NCI-H446 (cell line): ENCODE data around the gene CMTM7.
"Not testable (repeated sequence)": the region's sequence is repeated elsewhere in the genome, so short reads cannot be mapped to it uniquely, and the experiment has no call there.

Experiments used
- DNase-seq, 2 experiments: peaks; one replicate each; lab custom pipeline; 2025; lab: John Stamatoyannopoulos, UW

Gene CMTM7

DNA sequence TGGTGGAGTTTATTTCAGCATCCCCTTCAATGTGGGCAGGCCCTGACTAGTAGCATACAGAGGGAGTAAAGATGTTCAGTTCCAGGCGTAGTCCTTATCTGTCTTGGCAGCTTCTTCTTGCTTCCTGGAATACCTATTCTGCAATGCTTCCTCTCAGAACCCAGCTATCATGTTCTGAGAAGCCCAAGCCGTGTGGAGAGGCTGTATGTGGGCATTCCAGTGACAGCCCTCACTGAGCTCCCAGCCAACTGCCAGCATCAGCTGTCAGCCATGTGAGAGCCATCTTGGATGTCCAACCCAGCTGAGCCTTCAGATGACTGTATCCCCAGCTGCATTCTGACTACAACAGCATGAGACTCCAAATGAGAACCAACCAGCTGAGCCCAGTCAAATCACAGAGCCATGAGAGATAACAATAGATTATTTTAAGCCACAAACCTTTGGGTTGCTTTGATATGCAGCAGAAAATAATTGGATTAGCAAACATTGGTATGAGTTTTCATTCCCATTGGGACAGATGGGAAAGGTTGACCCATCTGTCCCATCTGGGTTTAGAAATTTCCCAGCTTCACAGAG lies 8.4 kb upstream of the CMTM7 start:
- no peak for DNase-seq

DNA sequence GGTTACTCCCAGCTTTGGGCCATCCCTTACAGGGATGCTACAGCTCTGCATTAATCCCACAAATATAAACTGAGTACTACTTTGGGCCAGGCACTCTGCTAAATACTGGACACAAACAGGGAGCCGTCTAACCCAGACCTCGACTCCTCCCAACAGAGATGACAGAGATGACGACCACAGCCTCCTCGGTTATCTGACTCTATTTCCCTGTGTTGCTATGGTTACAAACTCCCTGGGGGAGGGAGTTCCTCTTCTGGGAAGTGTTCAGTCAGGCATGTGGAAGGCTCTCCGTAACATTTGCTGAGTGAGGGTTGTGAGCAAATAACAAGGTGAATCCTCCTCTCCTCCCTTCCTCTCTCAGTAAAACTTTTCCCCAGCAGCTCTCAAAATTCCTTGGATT lies 6.7 kb upstream of the CMTM7 start:
- no peak for DNase-seq

DNA sequence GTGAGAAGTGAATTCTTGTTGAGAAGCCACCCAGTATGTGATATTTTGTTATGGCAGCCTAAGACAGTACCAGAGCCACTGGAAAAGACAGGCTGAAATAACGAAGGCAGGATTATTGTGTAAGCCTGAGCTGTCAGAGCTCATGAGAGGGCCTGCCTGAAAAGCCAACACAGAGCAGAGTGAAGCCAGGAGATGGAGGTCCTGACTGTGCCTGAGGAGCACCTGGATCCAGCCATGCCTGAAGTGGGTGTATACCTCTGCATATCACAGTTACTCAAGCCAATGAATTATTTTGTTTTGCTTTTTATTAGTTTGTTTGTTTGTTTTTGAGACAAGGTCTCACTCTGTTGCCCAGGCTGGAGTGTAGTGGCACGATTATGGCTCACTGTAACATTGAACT lies 4.1 kb upstream of the CMTM7 start:
- no peak for DNase-seq

DNA sequence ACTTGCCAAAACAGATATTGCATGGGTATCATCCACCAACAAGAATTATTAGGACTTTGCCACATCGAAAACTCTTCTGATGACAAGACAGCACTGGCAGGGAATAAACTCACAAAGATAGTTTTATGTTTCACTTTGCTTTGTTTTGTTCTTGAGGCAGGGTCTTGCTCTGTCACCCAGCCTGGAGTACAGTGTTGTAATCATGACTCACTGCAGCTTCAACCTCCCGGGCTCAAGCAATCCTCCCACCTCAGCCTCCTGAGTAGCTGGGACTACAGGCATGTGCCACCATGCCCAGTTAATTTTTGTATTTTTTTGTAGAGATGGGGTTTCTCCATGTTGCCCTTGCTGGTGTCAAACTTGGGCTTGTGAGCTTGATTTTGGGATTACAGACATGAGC lies 2.1 kb upstream of the CMTM7 start:
- not testable (repeated sequence) for DNase-seq

DNA sequence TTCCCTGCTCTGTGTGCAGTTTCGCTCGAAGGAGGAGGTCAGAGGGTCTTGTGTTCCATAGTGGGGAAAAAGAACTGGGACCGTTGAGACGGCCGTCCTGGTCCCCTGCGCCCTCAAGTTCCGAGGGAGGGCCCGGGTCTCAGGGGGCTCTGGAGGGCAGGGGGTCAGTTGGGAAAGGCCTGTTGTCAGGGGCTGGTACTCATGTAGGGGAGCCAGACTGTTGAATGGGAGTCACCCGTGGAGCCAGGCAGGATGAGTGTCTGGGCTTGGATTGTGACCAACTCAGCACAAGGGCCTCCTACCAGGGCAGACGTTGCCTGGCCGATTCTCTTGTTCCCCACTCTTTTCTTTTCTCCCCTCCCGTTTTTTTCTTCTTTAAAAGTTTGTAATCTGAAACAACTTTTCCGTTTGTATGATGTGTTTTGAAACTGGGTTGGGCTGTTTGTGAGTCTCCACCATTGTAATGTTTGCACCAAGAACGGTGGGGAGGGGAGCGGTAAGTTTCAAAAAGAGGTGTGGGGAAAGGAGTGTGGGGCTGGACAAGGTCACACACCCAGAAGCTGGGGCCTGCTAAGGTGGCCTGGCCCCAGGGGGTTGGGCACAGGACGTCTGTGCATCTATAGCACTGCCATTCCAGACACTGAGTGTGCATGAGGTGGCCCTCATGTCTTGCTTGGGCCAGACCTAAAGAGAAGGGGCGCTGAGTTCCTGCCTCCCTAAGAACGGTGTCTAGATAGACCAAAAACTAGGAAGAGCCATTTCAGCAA lies 1.1 kb downstream of the CMTM7 start:
- peak in 1 of 2 experiments; percentile 2 for DNase-seq

DNA sequence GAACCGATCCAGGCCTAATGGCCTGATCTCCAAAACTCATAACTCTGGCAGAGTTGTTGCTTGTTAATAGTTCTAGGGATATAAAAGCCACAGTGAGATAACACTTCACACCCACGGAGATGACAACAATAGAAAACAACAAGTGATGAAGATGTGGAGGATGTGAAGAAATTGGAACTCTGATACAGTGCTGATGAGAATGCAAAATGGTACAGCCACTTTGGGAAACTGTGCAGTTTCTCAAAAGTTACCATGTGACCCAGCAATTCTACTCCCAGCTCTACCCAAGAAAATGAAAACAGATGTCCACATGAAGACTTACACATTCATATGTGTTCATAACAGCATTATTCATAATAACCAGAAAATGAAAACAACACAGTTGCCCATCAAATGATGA lies 3.8 kb downstream of the CMTM7 start:
- no peak for DNase-seq

DNA sequence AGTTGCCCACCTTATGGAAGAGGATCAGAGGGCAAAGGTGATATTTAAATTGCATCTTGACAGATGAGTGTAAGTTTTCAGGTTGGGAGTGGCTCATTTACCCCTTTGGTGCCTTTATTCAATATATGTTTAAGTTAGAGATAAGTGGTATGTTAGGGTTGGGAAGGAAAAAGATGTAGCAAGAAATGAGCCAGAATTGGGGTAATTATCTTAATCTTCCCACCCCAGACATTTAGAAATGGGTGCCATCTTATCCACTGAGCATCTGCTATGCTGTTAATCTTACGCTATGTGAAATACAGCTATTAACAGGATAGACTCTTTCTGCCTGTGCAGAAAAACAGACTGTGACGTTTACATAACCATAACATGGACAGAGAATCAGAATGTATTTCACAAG lies 6.3 kb downstream of the CMTM7 start:
- DNase-seq: no peak

DNA sequence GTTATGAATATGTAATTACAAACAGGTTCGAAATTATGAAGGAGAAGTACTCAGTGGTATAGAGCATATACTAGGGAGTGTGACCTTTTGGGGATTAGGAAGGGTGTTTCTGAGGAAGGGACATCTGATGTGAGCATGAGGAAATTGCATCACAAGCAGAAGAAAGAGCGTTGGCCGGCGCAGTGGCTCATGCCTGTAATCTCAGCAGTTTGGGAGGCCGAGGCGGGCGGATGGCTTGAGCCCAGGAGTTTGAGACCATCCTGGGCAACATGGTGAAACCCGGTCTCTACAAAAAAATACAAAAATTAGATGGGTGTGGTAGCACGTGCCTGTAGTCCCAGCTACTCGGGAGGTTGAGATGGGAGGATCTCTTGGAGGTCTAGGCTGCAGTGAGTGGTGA lies 6.9 kb downstream of the CMTM7 start:
- DNase-seq: no peak

DNA sequence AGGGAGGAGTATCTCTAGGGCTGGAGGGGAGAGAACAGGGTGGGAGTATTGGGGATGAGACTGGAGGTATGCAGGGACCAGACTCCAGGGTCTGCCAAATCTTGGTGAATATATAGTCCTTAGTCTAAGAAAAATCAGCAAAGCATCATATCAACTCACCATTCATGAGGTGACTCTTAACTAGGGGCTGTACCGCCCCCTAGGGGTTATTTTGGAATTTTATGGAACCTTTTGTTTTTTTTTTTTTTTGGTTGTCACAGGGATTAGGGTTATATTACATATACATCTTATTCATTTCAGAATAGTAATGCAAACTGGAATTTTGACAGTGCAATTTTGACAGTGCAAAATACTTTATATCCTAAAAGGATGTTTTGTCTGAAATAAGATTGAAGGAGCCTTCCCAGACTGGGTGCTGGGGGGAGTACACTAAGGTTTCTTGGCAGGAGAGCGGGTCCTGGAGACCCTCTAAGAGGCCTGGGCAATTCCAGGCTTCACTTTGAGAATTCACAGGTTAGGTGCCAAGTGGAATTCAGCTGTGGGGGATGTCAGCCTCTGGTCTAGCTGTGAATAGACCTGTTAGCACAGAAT lies 7.5 kb downstream of the CMTM7 start:
- peak in 1 of 2 experiments; percentile 48 for DNase-seq

DNA sequence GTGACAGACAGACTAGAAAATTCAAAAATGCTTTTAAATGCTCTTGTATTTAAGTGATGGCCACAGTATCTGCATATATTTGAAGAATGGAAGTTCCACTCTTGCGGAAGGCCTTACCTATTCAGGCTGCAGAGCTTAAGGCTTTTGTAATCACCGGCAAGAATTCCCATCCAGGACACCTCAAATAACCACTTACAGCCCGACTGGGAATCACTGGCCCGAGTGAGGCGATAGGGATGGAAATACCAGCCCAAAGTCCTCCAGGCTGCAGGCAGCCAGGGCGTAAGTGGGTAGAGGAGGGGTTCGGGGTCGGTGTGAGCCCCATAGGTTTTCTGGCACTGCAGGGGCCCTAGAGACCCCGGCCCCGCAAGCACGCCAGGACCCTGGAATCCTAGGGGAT lies 9.5 kb downstream of the CMTM7 start:
- DNase-seq: no peak

DNA sequence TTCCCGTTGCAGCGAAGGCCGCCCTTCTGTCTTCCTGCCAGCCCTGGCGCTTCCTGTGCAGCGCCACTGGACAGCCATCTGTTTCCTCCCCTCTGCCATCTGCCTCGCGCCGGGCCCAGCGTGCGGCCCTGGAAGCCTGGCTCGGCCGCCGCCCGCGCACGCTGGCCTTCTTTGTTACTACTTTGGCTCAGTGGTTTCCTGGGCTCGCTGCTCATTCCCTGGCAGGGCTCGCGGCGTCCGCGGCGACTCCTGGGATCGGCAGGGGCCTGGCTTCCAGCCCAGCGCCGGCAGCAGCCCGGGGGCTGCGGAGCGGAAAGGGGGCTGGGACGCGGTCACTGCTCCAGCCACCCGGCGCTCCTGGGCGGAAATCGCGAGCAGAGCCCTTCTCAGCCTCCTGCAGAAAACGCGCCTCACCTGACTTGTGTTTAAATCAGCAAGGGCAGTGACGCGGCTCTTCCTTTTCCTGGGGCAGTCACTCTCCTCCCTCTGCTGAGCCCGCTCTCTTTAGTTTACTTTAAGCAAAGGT lies 10.0 kb downstream of the CMTM7 start:
- peak; percentile 71 to 94 for DNase-seq

DNA sequence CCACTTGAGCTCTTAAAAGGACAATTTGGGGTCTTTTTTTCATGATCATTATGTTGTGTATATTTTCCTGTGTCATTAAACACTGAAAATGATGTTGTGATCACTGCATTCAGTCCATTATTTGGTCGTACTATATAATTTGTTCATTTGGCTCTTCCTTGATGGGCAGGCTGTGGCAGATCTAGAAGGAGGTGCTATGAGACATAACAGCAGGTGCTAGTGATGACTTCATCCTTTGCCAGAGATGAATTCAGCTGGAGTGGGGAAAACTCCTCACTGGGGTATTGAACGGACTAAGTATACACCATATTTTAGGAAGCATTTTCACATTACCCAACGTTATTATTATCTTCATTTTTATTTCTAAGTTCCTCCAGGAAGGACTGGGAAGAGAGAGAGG lies 12.0 kb downstream of the CMTM7 start:
- DNase-seq: peak in 1 of 2 experiments; percentile 42

DNA sequence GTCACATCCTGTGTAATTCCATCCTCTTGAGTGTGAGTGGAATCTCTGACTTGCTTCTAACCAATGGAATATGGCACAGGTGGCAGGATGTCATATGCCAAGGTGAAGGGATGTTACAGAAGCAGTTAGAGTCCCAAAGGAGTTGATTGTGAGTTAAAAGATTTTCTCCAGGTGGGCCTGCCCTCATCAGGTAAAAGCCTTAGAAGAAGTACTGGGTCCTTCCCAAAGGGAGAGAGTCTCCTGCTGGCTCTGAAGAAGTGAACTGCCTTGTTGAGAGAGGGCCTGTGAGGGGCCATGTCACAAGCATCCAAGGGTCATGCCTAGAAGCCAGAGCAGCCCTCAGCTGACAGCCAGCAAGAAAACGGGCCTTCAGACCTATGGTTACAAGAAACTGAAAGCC lies 13.1 kb downstream of the CMTM7 start:
- DNase-seq: no peak

DNA sequence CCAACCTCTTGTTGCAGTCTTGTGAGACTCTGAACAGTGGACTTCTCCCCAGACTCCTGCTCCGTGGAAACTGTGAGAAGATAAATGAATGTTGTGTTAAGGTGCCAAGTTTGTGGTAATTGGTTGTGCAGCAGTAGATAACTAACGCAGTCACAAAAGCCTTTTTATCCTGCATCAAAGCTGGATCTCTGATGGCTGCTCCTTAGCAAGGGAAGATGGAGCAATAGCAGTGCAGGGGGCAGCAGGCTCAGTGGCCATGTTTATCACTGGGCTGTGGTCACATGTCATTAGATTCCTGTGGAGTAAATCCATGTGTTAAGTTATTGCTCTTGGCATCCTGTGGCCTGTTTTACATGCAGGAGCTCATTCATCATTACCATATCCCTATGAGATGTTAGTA lies 13.5 kb downstream of the CMTM7 start:
- DNase-seq: no peak

DNA sequence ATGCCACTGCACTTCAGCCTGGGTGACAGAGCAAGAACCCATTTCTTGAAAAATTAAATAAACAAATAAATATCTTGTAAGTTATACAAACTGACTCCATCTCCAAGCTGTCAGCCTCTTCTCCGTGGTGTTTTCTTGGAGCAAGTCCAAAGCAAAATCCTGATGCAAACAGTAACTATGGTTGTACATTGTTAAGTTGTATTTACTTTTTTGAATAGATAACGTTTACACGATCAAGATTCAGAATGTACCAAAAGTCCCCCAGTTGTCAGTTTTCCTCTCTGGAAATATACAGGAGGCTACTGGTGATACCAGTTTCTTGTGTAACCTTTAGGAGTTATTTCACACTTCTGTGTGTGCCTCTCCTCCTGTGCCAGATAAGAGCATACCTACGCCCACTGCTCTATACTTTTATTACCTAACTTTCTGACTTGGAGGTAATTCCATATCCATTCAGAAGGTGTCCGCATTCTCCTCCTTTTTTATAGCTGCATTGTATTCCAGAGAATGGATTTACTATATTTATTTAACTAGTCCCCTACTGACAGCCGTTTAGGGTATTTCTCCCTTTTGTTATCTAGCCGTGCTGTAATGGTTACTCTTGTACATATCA lies 14.2 kb downstream of the CMTM7 start:
- no peak for DNase-seq

DNA sequence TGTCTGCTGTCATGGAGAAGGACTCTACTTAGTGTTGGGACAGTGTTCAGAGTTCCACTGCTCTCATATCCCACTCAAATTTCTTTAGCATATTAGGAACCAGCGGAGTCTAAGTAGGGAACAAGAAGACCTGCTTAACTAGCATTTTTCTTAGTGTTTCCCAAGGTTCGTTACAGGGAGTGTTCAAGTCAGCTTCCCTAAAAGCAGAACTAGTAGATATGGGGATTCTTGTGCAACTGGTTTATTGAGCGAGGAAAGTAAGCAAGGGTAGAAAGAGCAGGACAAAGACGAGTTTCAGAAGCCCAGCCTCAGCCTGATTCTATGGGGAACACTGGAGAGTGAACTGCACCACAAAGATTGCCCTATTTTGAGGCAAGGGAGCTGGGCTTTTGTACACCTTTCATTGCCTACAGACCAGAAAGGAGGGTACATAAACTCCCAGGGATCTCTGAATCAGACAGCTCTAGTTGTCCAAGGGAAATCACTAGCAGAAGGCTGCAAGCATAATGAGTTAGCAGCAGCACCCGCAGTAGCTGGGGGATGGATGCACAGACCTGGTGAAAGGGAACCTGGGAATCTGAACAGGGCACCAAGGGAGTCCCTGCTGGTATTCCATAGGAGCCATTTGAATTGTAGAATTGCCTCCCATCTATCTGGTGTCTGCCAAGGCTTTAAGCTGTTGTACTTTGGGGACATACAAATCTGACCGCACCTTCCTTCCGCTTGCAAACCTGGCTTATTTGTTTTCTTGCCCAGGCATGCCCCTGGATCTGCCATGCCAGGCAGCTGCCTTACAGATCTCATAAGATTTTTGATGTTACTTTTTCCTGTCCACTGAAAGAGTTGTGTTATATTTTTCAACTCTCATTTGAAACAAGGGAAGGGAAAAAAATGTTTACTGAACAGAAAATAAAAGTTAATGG lies 15.1 kb downstream of the CMTM7 start:
- peak in 1 of 2 experiments; percentile 5 for DNase-seq

DNA sequence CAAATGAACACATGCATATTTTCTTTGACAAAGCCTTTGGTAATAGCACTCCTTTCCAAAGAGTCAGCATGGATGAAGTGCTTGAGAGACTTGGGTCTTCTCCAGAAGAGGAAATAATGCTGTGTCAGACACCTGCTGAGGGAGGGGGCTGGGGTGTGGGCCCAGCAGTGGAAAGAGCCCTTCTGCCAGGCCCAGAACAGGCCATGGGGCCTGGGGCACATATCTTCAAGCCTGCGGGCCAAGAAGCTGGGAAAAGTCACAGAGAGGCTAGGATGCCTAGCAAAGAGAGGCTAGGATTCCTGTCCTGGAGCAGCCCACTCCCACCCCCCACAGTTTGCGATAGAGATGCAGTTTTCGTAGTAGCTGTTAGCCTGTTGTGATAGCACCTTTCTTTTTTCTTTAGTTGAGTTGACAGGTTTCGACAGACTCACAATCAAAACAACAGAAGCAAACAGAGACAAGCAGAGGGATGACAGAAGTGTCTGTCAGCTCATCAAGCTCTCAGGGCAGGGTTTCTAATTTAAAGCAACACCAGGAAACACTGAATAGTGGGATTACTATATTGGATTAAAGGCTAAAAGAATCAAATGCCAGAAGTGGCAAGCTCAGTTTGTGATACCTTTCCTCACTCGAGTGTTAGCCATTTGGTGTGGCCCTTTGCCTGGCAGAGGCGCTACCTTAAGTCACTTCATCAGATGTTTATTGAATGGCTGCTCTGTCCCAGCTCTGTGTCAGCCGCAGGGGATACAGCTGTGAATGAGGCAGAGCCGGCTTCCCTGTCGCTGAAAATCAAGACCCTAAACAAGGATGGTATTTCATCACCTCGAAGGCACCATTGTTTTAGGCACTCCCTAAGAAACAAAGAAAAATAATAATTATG lies 19.0 kb downstream of the CMTM7 start:
- DNase-seq: peak in 1 of 2 experiments; percentile 19

DNA sequence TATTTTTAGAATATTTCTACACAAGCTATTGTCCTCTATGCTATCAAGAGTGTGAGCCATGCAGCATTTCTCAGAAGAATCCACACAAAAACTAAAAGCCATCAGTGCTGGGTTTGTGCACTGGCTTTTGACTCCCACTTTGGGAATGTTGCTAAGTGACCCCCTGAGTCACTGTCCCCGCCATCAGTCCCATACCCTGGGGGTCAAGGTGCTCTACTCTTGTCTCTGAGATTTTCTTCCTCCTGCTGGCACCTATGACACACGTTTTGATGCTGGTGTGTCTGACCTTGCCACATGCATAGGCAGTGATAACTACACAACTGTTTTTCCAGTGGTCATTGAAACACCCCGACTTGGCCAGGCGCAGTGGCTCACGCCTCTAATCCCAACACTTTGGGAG lies 19.8 kb downstream of the CMTM7 start:
- DNase-seq: no peak

DNA sequence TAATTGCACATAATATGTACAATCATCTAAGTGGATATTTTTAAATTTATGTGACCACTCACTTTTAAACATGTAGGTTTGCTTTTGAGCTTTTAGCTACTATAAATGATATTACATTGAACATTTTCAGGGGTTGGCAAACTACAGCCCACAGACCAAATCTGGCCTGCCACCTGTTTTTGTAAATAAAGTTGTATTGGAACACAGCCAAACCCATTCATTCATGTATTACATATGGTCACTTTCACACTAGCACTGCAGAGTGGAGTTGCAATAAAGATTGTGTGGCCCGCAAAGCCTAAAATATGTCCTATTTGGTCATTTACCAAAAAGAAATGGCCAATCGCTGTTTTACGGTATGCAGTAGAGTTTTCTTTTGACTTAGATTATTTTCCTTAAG lies 21.2 kb downstream of the CMTM7 start:
- peak in 1 of 2 experiments; percentile 49 for DNase-seq

DNA sequence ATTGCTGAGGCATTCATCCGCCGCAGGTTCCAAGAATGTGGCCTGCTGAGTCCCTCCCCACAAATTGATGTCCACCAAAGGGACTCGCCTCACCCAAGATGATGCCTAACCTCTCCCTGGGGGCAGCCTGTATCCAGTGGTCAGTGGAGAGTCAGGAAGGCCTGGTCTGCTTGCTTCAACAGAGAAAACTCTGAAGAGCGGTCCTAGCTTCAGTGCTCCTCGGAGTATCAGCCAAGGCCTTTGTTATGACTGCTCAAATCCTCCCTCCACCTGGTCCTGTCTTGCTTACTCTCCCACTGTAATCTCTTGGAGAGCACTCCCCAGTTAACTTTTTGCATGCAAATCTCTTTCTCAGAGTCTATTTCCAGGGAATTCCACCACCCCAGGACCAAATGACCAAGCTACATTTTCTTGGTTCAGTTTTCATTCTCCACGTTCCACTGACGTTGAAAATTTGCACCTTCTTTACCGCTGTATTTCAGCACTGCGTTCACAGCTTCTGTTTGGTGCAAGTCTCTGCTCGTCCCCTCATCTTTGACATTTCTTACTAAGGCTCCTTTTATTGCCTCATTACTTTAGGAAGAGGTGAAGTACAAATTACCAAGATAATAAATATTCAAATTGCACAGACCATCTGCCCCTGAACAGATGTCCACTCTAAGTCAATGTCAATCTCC lies 22.3 kb downstream of the CMTM7 start:
- DNase-seq: no peak
